GM12878 (cell line): ENCODE data around the gene PATE4. TPM values are rescaled to one million over a fixed set of nuclear protein-coding genes. Genes with fewer than 3 reads are reported as not detected.

Source experiments
- ATAC-seq: fragments of 200-7000 bp; cut with Tn5 transposase; 3 replicates; pipeline ENCODE4 v1.9.1; 2020; ENCODE audit warnings: mild to moderate bottlenecking, moderate library complexity
- BruUV-seq: library from RNA; stranded (reverse); fragments of 400-500 nt; replicated peaks from 2 replicates; lab custom pipeline; 2021; lab: Mats Ljungman, UMichigan
- CTCF ChIA-PET: fragments of 300-600 bp; sonication (Branson Sonifier 250); formaldehyde crosslinking; extraction: SDS; loops from one replicate; lab custom pipeline; 2021; ENCODE audit warnings: inconsistent platforms; lab: Yijun Ruan, JAX
- POLR2A ChIA-PET: fragments of 350-600 bp; formaldehyde crosslinking; extraction: SDS; loops from one replicate; lab custom pipeline; 2021; ENCODE audit warnings: inconsistent platforms; lab: Charles Lee
- RAD21 ChIA-PET: fragments of 300-600 bp; sonication (Branson Sonifier 250); formaldehyde crosslinking; loops from one replicate; lab custom pipeline; 2023; ENCODE audit warnings: antibody characterized with exemption; ENCODE audit not compliant: unreplicated experiment; lab: Charles Lee
- SMC1A ChIA-PET: fragments of 300-600 bp; sonication (Branson Sonifier 250); formaldehyde crosslinking; loops from one replicate; lab custom pipeline; 2023; ENCODE audit not compliant: unreplicated experiment, uncharacterized antibody; lab: Charles Lee
- DNase-seq: peaks from one replicate; pipeline ENCODE4 v3.0.0-alpha.2; 2011; ENCODE audit warnings: low read depth, low spot score
- FAIRE-seq: peaks from 3 replicates; lab custom pipeline; 2011; peaks lifted over from hg19 to GRCh38; lab: Jason Lieb, UNC
- H2AFZ ChIP-seq: 2 replicates; pipeline ENCODE4 v1.6.0; 2011; ENCODE audit warnings: low read depth, low read length, control low read depth; ENCODE audit not compliant: control insufficient read depth
- H3K27ac ChIP-seq: 2 replicates; pipeline ENCODE4 v1.5.1; 2011; ENCODE audit warnings: control low read depth; ENCODE audit not compliant: control insufficient read depth, insufficient read depth
- H3K27me3 ChIP-seq, 2 experiments: replicated peaks in 1 of 2; 2 replicates each; pipeline versions ENCODE4 v1.6.0 to v1.6.1; 2011; ENCODE audit warnings: low read length in 1 of 2; ENCODE audit not compliant: control insufficient read depth in 2 of 2, insufficient read depth in 2 of 2
- H3K36me3 ChIP-seq, 2 experiments: 2 replicates each; pipeline ENCODE4 v1.5.1; 2011; ENCODE audit warnings: low read length in 1 of 2; ENCODE audit not compliant: control insufficient read depth in 2 of 2, insufficient read depth in 2 of 2
- H3K4me1 ChIP-seq: 2 replicates; pipeline ENCODE4 v1.6.1; 2011; ENCODE audit warnings: mild to moderate bottlenecking, low read length, moderate library complexity, mixed read lengths; ENCODE audit not compliant: control insufficient read depth, insufficient read depth
- H3K4me2 ChIP-seq: 2 replicates; pipeline ENCODE4 v1.6.0; 2011; ENCODE audit warnings: control low read depth; ENCODE audit not compliant: control insufficient read depth, insufficient read depth
- H3K4me3 ChIP-seq: fragments of 200-600 bp; sonication (generic); 2 replicates; pipeline ENCODE4 v1.5.1; 2016
- H3K79me2 ChIP-seq: 2 replicates; pipeline ENCODE4 v1.6.0; 2011; ENCODE audit warnings: low read length; ENCODE audit not compliant: control insufficient read depth, insufficient read depth
- H3K9ac ChIP-seq: 2 replicates; pipeline ENCODE4 v1.8.0; 2011; ENCODE audit warnings: low read length, control low read depth, mixed read lengths; ENCODE audit not compliant: control insufficient read depth, insufficient read depth
- H3K9me3 ChIP-seq: replicated peaks from 3 replicates; pipeline ENCODE4 v1.5.1; 2011; ENCODE audit warnings: mild to moderate bottlenecking, low read length; ENCODE audit not compliant: control insufficient read depth, insufficient read depth
- H4K20me1 ChIP-seq: 2 replicates; pipeline ENCODE4 v1.6.0; 2011; ENCODE audit not compliant: control insufficient read depth, insufficient read depth
- HDGF ChIP-seq: fragments of 450-650 bp; IDR thresholded peaks from 2 replicates; pipeline ENCODE4 v1.6.1; 2016; ENCODE audit warnings: antibody characterized with exemption
- NKRF ChIP-seq: fragments of 450-650 bp; conservative IDR thresholded peaks from 2 replicates; pipeline ENCODE4 v1.6.1; 2017; ENCODE audit warnings: mild to moderate bottlenecking, moderate library complexity
- SMARCA5 ChIP-seq: fragments of 450-650 bp; IDR thresholded peaks from 2 replicates; pipeline ENCODE4 v1.6.1; 2017; ENCODE audit warnings: mild to moderate bottlenecking
- TAF1 ChIP-seq: IDR thresholded peaks from 2 replicates; pipeline ENCODE4 v1.6.1; 2011; ENCODE audit warnings: mild to moderate bottlenecking, low read depth, low read length, borderline replicate concordance
- WGBS: methylation state at CpG from one replicate; pipeline ENCODE4 v1.1.6; 2016; ENCODE audit warnings: low lambda C conversion rate; ENCODE audit not compliant: insufficient replicate concordance, insufficient coverage; ENCODE audit errors: missing lambda C conversion rate; 5-methylcytosine and 5-hydroxymethylcytosine counted together
- in situ Hi-C: fragments of 300-500 bp; cut with MboI; formaldehyde crosslinking; loops from 9 replicates; pipeline ENCODE4 v1.14.3; 2018; ENCODE audit warnings: mixed read lengths
- intact Hi-C: fragments of 100-400 bp; cut with micrococcal nuclease; formaldehyde crosslinking; loops from one replicate; pipeline ENCODE4 v1.14.2; 2022; ENCODE audit not compliant: unreplicated experiment
- polyA plus RNA-seq, 11 experiments: library from polyadenylated mRNA; depleted of rRNA in 4 of 11; unstranded in 6 of 11; stranded (reverse) in 5 of 11; fragments of >200 nt; fragmentation: Nextera tagmentation in 4 of 11; fragmentation: Illumina TruSeq in 1 of 11; extraction: Ambion mirVana in 4 of 11; extraction: Trizol in 1 of 11; gene quantifications; 1 replicate in 1 of 11; 2 replicates in 10 of 11; pipeline versions ENCODE4 v1.2.1 to v1.2.3, GENCODE V29; 2011 to 2016; ENCODE audit warnings: inconsistent platforms in 2 of 11, missing spikeins in 2 of 11, low read depth in 1 of 11
- total RNA-seq, 4 experiments: library from RNA; depleted of rRNA in 3 of 4; stranded (reverse); fragments of >200 nt in 3 of 4; fragmentation: Illumina TruSeq in 1 of 4; extraction: Trizol in 1 of 4; gene quantifications; 2 replicates each; pipeline versions ENCODE4 v1.2.1 to v1.2.3, GENCODE V29; 2013 to 2021
- TF ChIP-seq, protein P1 (sequence below): fragments of 450-650 bp; IDR thresholded peaks from 2 replicates; pipeline ENCODE4 v1.6.1; 2017; ENCODE audit warnings: mild to moderate bottlenecking

Gene PATE4
- total and polyA plus RNA-seq, 10 of the 15 experiments (the other 5 are each of a cell fraction or from before 2014, with no cell fraction given): 0.17 TPM; not detected in 9

- in situ Hi-C loops: loop anchor here (25.0 kb wide), 1 partner anchor 925 kb away; the partner anchor contains the start of gene CCDC15
- BruUV-seq: TSS peak; percentile 79
- H3K27ac ChIP-seq: peak overlapping the region; percentile 90
- no peak for FAIRE-seq
- DNase-seq: no peak
- WGBS: 46% methylated on average over 24 of the region's 24 CpGs
- H3K4me2 ChIP-seq: 0 out of 2 replicates have a peak overlapping the region, but pooled peaks have one; percentile 72
- ATAC-seq: peak; percentile 49
- POLR2A ChIA-PET: interaction anchor here (0.7 to 3.0 kb wide), 6 partner anchors 9 to 445 kb away, joined by 3 to 20 read pairs (median 4); partner anchors contain the start of gene PUS3
- no peak overlapping the region; the same call in 1 of the 2 replicates for H3K4me3 ChIP-seq
- TF ChIP-seq HDGF: no peak
- peak; percentile 38; the same call in 1 of the 2 replicates for TF ChIP-seq NKRF
- TF ChIP-seq TAF1: 0 out of 2 replicates have a peak, but pooled peaks have one; percentile 3
- 0 out of 2 replicates have a peak, but pooled peaks have one; percentile 30 for TF ChIP-seq SMARCA5
- TF ChIP-seq, protein P1, sequence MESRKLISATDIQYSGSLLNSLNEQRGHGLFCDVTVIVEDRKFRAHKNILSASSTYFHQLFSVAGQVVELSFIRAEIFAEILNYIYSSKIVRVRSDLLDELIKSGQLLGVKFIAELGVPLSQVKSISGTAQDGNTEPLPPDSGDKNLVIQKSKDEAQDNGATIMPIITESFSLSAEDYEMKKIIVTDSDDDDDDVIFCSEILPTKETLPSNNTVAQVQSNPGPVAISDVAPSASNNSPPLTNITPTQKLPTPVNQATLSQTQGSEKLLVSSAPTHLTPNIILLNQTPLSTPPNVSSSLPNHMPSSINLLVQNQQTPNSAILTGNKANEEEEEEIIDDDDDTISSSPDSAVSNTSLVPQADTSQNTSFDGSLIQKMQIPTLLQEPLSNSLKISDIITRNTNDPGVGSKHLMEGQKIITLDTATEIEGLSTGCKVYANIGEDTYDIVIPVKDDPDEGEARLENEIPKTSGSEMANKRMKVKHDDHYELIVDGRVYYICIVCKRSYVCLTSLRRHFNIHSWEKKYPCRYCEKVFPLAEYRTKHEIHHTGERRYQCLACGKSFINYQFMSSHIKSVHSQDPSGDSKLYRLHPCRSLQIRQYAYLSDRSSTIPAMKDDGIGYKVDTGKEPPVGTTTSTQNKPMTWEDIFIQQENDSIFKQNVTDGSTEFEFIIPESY: peak; percentile 22; the same call in 1 of the 2 replicates
- TF ChIP-seq, all 136 proteins: peak for 4
- ChIA-PET SMC1A (interaction anchor here (0.7 to 2.0 kb wide), 8 partner anchors 10 to 1086 kb away, joined by 3 to 9 read pairs (median 3); partner anchors contain the start of gene CHEK1), CTCF (interaction anchor here (1.1 to 2.0 kb wide), 5 partner anchors 13 to 319 kb away, joined by 3 to 10 read pairs (median 5); partner anchors contain the start of gene PUS3), RAD21 (interaction anchor here (0.6 to 1.8 kb wide), 8 partner anchors 10 to 782 kb away, joined by 3 to 8 read pairs (median 4); partner anchors contain the start of genes CHEK1, EI24 and PUS3)
- Histone ChIP-seq H4K20me1 (no peaks in the 10 kb centered on the region), H2AFZ (peak overlapping the region; percentile 61), H3K4me1 (no peaks in the 10 kb centered on the region), H3K27me3 (no peaks in the 10 kb centered on the region), H3K36me3 (no peaks in the 10 kb centered on the region), H3K9me3 (no peaks in the 10 kb centered on the region), H3K79me2 (peaks cover 29% of the 10 kb centered on the region), H3K9ac (peak overlapping the region; percentile 71)
- intact Hi-C loops: loop anchor here (5.0 kb wide), 1 partner anchor 295 kb away; the partner anchor contains the start of gene STT3A
These were observed 53.9 kb downstream of the PATE4 start for GRCh38 chr11:125886997-125887372.
